Kidney (tissue), 14 donors: Measurements from ENCODE around the gene ALKBH1. TPM values are rescaled to one million over a fixed set of nuclear protein-coding genes. Genes with fewer than 3 reads are reported as not detected.

Source experiments
- DNase-seq, 5 donors: peaks; one replicate each; pipeline ENCODE4 v3.0.0-alpha.2; 2013 to 2020
- FAIRE-seq: peaks from 2 replicates; lab custom pipeline; 2012; peaks lifted over from hg19 to GRCh38; lab: Jason Lieb, UNC
- H3K27ac ChIP-seq, 2 donors: one replicate each; pipeline ENCODE4 v1.7.0; 2013; ENCODE audit warnings: low read depth in 2 of 2, low read length in 2 of 2, inconsistent platforms in 1 of 2
- H3K27me3 ChIP-seq: one replicate; pipeline ENCODE4 v1.7.1; 2013; ENCODE audit warnings: low read length, inconsistent platforms; ENCODE audit not compliant: control insufficient read depth, insufficient read depth
- H3K36me3 ChIP-seq, 3 donors: one replicate each; pipeline versions ENCODE4 v1.7.0 to v1.7.1; 2013; ENCODE audit warnings: low read length in 3 of 3, control low read depth in 1 of 3, inconsistent platforms in 1 of 3; ENCODE audit not compliant: insufficient read depth in 3 of 3, control insufficient read depth in 2 of 3
- H3K4me1 ChIP-seq, 3 donors: one replicate each; pipeline versions ENCODE4 v1.7.0 to v1.7.1; 2013; ENCODE audit warnings: low read length in 3 of 3, inconsistent platforms in 1 of 3, low read depth in 1 of 3; ENCODE audit not compliant: control insufficient read depth in 2 of 3, insufficient read depth in 2 of 3
- H3K4me3 ChIP-seq, 3 donors: one replicate each; pipeline versions ENCODE4 v1.7.0 to v1.8.1; 2013; ENCODE audit warnings: low read length in 3 of 3, control low read depth in 1 of 3, inconsistent platforms in 1 of 3
- H3K9ac ChIP-seq, 3 donors: one replicate each; pipeline versions ENCODE4 v1.7.0 to v1.7.1; 2013; ENCODE audit warnings: low read length in 3 of 3, control low read depth in 1 of 3, inconsistent platforms in 1 of 3
- H3K9me3 ChIP-seq, 3 donors: one replicate each; pipeline versions ENCODE4 v1.7.0 to v1.7.1; 2013; ENCODE audit warnings: low read length in 3 of 3, control low read depth in 1 of 3, inconsistent platforms in 1 of 3; ENCODE audit not compliant: control insufficient read depth in 2 of 3, insufficient read depth in 1 of 3
- intact Hi-C: fragments of 100-400 bp; cut with DNase I; formaldehyde crosslinking; loops from one replicate; pipeline ENCODE4 v1.11.1; 2022
- polyA plus RNA-seq: library from polyadenylated mRNA; stranded (reverse); fragments of 350-450 nt; fragmentation: Illumina TruSeq; extraction: RNeasy Lipid Tissue Mini Kit (QIAGEN cat#74804); gene quantifications from one replicate; pipeline ENCODE4 v1.2.3, GENCODE V29; 2014; ENCODE audit warnings: low read depth, low replicate concordance; ENCODE audit not compliant: insufficient read depth
- total RNA-seq: library from RNA; stranded (reverse); fragmentation: NEBNext Ultra II Directional; extraction: Animal tissue kit (Norgen Biotek cat#: 25700); gene quantifications from one replicate; pipeline ENCODE4 v1.2.1, GENCODE V29; 2021
- TF ChIP-seq, protein P1 (sequence below): IDR thresholded peaks from 3 replicates; pipeline ENCODE4 v1.5.1; 2012; ENCODE audit warnings: mild to moderate bottlenecking, moderate library complexity, borderline replicate concordance; ENCODE audit not compliant: insufficient read depth; ENCODE audit errors: extremely low read depth
- donor health status: control.
- donor health status: control.
- donor health status: control.
- donor health status: control.
- donor health status: control.
- donor health status: DM: yes; HTN: yes; CAD: no.
- donor health status: Normal renal cell carcinoma (clear cell type).

ALKBH1 gene
- total and polyA plus RNA-seq, 2 donors from 2014 or later, result 10.5 to 11.5 TPM

DNA sequence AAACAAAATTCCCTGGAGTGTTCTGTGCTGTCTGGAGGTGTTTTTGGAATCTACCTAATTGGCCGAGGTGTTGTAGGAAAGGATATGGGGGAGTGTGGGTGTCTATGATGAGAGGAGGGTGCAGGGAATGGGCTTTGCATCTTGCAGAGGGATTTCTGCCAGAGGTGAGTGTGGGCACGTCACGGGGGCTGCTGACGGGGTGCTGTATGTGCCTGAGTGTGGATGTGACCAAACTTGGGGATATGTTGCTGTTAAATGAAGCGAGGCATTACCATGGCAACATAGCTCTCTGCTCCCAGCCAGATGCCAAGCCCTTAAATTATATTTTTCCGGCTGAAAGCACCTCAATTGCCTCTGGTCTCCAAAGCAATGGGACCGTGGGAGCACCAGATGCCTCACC lies 47.1 kb downstream of the ALKBH1 start:
- Histone ChIP-seq H3K27me3 (no peaks in the 10 kb centered on the region), H3K27ac (no peak overlapping the region), H3K9ac (no peak overlapping the region), H3K9me3 (no peaks in the 10 kb centered on the region), H3K4me1 (peaks cover 0 to 3% (median 0%) of the 10 kb centered on the region in 3 donors), H3K36me3 (no peaks in the 10 kb centered on the region), H3K4me3 (no peak overlapping the region)
- DNase-seq, result peak in 4 of 5 donors; percentile 60 to 82 (median 74)
- intact Hi-C loops, result no loop called here
- TF ChIP-seq, protein P1, sequence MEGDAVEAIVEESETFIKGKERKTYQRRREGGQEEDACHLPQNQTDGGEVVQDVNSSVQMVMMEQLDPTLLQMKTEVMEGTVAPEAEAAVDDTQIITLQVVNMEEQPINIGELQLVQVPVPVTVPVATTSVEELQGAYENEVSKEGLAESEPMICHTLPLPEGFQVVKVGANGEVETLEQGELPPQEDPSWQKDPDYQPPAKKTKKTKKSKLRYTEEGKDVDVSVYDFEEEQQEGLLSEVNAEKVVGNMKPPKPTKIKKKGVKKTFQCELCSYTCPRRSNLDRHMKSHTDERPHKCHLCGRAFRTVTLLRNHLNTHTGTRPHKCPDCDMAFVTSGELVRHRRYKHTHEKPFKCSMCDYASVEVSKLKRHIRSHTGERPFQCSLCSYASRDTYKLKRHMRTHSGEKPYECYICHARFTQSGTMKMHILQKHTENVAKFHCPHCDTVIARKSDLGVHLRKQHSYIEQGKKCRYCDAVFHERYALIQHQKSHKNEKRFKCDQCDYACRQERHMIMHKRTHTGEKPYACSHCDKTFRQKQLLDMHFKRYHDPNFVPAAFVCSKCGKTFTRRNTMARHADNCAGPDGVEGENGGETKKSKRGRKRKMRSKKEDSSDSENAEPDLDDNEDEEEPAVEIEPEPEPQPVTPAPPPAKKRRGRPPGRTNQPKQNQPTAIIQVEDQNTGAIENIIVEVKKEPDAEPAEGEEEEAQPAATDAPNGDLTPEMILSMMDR, result no peak
- no peak for FAIRE-seq

DNA sequence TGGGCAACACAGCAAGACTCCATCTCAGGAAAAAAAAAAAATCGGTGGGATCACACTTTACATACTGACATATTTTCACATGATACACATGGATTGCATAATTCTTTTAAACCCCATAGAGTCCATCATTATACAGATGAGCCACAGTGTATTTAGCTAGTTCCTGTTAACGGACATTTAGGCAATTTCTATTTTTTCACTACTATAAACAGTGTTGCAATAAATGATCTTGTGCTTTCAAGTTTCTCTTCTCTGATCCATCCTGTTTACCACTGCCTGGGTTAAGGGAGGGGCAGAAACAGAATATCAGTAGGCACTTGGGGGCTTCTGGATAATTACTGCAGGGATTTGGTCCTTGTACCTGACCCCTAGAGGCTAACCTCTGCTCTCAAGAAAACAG lies 48.0 kb downstream of the ALKBH1 start:
- TF ChIP-seq, protein P1, result no peak
- intact Hi-C loops, result no loop called here
- DNase-seq, result no peak
- no peak overlapping the region for H3K9ac ChIP-seq
- no peaks in the 10 kb centered on the region for H3K36me3 ChIP-seq
- H3K27me3 ChIP-seq, result no peaks in the 10 kb centered on the region
- no peak overlapping the region for H3K27ac ChIP-seq
- no peaks in the 10 kb centered on the region for H3K9me3 ChIP-seq
- no peak for FAIRE-seq
- peaks cover 0 to 3% (median 0%) of the 10 kb centered on the region in 3 donors for H3K4me1 ChIP-seq
- H3K4me3 ChIP-seq, result no peak overlapping the region

DNA sequence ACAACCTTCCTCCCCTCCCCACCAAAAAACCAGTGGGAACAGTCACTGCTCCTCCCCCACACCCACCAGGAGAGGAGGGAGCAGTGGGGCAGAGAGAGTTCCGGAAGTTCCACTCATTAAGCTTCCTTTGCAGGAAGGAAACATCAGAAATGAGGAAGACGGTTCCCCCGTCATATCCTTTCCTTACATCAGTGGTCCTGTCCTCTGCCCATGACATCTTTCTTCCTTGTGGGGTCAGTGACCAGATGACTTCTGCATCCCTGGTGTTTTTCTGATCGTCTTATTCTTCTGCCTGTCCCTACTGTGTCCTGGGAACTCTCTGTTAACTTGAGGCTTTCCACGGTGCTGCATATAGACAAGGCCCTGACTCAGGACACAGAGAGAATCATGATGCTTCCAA lies 50.5 kb downstream of the ALKBH1 start:
- H3K4me1 ChIP-seq, result peaks cover 0 to 3% (median 0%) of the 10 kb centered on the region in 3 donors
- intact Hi-C loops, result no loop called here
- H3K4me3 ChIP-seq, result no peak overlapping the region
- TF ChIP-seq, protein P1, result no peak
- H3K9ac ChIP-seq, result no peak overlapping the region
- no peaks in the 10 kb centered on the region for H3K9me3 ChIP-seq
- no peaks in the 10 kb centered on the region for H3K36me3 ChIP-seq
- no peaks in the 10 kb centered on the region for H3K27me3 ChIP-seq
- DNase-seq (peak in 2 of 5 donors; percentile 18 to 28), FAIRE-seq (no peak)
- peak overlapping the region in 1 of 2 donors; percentile 2 for H3K27ac ChIP-seq

DNA sequence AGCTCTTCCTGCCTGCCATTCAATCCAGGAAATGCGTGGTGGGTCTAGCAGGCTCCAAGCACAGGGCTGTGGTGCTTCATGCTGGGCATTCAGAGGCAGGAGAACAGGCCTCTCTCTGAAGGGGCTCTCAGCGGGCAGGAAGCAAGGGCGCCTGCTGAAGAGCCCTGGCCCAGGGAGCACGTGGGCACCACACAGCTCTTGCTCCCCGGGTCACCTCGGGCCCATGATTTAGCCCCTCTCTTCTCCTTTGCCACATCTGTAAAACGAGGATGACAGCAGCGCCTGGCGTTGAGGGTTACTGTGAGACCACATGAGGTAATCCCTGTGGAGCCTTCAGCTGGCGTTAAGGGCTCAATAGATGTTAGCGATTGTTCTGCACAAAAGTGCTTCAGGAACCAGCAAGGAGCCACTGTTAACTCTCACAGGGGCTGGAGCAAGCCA lies 53.8 kb downstream of the ALKBH1 start:
- Histone ChIP-seq H3K9ac (no peak overlapping the region), H3K4me1 (peaks cover 0 to 3% (median 0%) of the 10 kb centered on the region in 3 donors), H3K9me3 (no peaks in the 10 kb centered on the region), H3K27ac (no peak overlapping the region), H3K36me3 (no peaks in the 10 kb centered on the region), H3K27me3 (no peaks in the 10 kb centered on the region), H3K4me3 (no peak overlapping the region)
- intact Hi-C loops, result no loop called here
- DNase-seq (peak in 1 of 5 donors; percentile 28), FAIRE-seq (no peak)
- TF ChIP-seq, protein P1, result no peak
